ENCODE data around the gene PDE7B. TPM values are rescaled to one million over a fixed set of nuclear protein-coding genes. Genes with fewer than 3 reads are reported as not detected.

Gene PDE7B
- total and polyA plus RNA-seq, 2 of the 13 experiments (the other 11 are each of a cell fraction or from before 2014, with no cell fraction given): not detected

DNA sequence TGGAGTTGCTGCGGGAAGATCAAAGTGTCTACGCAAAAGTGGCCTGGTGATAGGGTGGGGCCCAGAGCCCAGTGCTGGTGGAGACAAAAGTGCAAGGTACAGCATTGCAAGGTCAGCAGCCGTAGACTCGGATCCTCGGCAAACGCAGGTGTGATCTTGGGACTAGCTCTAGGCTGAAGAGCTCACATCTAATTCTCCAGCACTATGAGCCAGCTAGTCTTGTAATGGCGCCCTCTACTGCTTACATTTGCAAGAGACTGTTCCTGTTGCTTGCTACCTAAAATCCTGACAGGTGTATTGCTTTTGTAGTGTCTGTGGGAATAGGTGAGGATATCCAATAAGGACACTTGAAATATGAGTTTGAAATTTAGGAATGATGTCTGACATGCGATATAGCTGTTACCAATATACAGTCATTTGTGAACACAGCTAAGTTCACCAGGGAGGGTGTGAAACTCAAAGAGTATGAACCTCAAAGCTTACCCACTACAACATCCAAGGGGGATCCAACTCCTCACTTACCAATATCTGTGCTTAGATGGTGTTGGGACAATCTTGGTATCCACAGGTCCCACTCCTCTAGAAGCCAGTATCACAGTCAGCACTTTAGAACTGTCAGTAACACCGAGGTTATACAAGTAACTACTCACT is 58.4 kb downstream of the PDE7B start (continued):
- TF ChIP-seq KLF13 (CRISPR knock-in tag; IDR thresholded peaks at IDR 0.05): no peak
- no peak for TF ChIP-seq ZNF354B (CRISPR knock-in tag; IDR thresholded peaks at IDR 0.05)
- no peak for TF ChIP-seq ZBTB21 (CRISPR knock-in tag; IDR thresholded peaks at IDR 0.05)
- TF ChIP-seq MIER3 (CRISPR knock-in tag; IDR thresholded peaks at IDR 0.05; ENCODE audit: borderline replicate concordance): no peak
- TF ChIP-seq ZNF644 (CRISPR knock-in tag; IDR thresholded peaks at IDR 0.05; ENCODE audit: low read depth): 0 out of 2 replicates have a peak, but pooled peaks have one; percentile 34
- no peak for TF ChIP-seq ZNF883 (CRISPR knock-in tag; IDR thresholded peaks at IDR 0.05; ENCODE audit: not compliant biosample characterization)
- no peak for TF ChIP-seq SUZ12 (IDR thresholded peaks at IDR 0.05; ENCODE audit: low read depth, low read length)
- peak; percentile 54; the same call in 1 of the 2 replicates for TF ChIP-seq RAD21 (CRISPR knock-in tag; IDR thresholded peaks at IDR 0.05)
- TF ChIP-seq ZNF256 (CRISPR knock-in tag; conservative IDR thresholded peaks at IDR 0.05): no peak
- TF ChIP-seq ZNF589 (CRISPR knock-in tag; conservative IDR thresholded peaks at IDR 0.05): no peak
- TF ChIP-seq SRY (CRISPR knock-in tag; IDR thresholded peaks at IDR 0.05): no peak
- no peak for TF ChIP-seq TCF7L2 (IDR thresholded peaks at IDR 0.05; ENCODE audit: low read depth, low read length)
- TF ChIP-seq IKZF4 (CRISPR knock-in tag; IDR thresholded peaks at IDR 0.05; ENCODE audit: borderline replicate concordance, low read depth, not compliant biosample characterization): no peak
- TF ChIP-seq FOXO1 (CRISPR knock-in tag; IDR thresholded peaks at IDR 0.05): no peak
- TF ChIP-seq STAG1 (CRISPR knock-in tag; IDR thresholded peaks at IDR 0.05): peak; percentile 70
- TF ChIP-seq, protein P1, sequence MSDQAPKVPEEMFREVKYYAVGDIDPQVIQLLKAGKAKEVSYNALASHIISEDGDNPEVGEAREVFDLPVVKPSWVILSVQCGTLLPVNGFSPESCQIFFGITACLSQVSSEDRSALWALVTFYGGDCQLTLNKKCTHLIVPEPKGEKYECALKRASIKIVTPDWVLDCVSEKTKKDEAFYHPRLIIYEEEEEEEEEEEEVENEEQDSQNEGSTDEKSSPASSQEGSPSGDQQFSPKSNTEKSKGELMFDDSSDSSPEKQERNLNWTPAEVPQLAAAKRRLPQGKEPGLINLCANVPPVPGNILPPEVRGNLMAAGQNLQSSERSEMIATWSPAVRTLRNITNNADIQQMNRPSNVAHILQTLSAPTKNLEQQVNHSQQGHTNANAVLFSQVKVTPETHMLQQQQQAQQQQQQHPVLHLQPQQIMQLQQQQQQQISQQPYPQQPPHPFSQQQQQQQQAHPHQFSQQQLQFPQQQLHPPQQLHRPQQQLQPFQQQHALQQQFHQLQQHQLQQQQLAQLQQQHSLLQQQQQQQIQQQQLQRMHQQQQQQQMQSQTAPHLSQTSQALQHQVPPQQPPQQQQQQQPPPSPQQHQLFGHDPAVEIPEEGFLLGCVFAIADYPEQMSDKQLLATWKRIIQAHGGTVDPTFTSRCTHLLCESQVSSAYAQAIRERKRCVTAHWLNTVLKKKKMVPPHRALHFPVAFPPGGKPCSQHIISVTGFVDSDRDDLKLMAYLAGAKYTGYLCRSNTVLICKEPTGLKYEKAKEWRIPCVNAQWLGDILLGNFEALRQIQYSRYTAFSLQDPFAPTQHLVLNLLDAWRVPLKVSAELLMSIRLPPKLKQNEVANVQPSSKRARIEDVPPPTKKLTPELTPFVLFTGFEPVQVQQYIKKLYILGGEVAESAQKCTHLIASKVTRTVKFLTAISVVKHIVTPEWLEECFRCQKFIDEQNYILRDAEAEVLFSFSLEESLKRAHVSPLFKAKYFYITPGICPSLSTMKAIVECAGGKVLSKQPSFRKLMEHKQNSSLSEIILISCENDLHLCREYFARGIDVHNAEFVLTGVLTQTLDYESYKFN (CRISPR knock-in tag; conservative IDR thresholded peaks at IDR 0.05): no peak
- no peak for TF ChIP-seq ZNF296 (CRISPR knock-in tag; conservative IDR thresholded peaks at IDR 0.05)
- TF ChIP-seq, protein P2, sequence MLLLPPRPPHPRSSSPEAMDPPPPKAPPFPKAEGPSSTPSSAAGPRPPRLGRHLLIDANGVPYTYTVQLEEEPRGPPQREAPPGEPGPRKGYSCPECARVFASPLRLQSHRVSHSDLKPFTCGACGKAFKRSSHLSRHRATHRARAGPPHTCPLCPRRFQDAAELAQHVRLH (CRISPR knock-in tag; IDR thresholded peaks at IDR 0.05; ENCODE audit: borderline replicate concordance, low read depth): peak; percentile 54; the same call in 1 of the 2 replicates
- TF ChIP-seq SKI (IDR thresholded peaks at IDR 0.05; ENCODE audit: partially characterized antibody): no peak
- TF ChIP-seq ZNF441 (CRISPR knock-in tag; IDR thresholded peaks at IDR 0.05; ENCODE audit: borderline replicate concordance): no peak
- TF ChIP-seq MAFK (conservative IDR thresholded peaks at IDR 0.05 in 1 of 2, IDR thresholded peaks at IDR 0.05 in 1 of 2; ENCODE audit: low read length in 2 of 2): peak; percentile 47 to 58
- no peak for TF ChIP-seq HDAC2 (CRISPR knock-in tag; IDR thresholded peaks at IDR 0.05)
- no peak for TF ChIP-seq ZSCAN22 (CRISPR knock-in tag; IDR thresholded peaks at IDR 0.05)
- TF ChIP-seq, protein P3, sequence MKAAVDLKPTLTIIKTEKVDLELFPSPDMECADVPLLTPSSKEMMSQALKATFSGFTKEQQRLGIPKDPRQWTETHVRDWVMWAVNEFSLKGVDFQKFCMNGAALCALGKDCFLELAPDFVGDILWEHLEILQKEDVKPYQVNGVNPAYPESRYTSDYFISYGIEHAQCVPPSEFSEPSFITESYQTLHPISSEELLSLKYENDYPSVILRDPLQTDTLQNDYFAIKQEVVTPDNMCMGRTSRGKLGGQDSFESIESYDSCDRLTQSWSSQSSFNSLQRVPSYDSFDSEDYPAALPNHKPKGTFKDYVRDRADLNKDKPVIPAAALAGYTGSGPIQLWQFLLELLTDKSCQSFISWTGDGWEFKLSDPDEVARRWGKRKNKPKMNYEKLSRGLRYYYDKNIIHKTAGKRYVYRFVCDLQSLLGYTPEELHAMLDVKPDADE (CRISPR knock-in tag; IDR thresholded peaks at IDR 0.05): no peak
- TF ChIP-seq, protein P4, sequence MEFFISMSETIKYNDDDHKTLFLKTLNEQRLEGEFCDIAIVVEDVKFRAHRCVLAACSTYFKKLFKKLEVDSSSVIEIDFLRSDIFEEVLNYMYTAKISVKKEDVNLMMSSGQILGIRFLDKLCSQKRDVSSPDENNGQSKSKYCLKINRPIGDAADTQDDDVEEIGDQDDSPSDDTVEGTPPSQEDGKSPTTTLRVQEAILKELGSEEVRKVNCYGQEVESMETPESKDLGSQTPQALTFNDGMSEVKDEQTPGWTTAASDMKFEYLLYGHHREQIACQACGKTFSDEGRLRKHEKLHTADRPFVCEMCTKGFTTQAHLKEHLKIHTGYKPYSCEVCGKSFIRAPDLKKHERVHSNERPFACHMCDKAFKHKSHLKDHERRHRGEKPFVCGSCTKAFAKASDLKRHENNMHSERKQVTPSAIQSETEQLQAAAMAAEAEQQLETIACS (CRISPR knock-in tag; IDR thresholded peaks at IDR 0.05): no peak
